Breast epithelium (tissue), 4 donors: Measurements from ENCODE around the gene EEF1AKMT2. TPM values are rescaled to one million over a fixed set of nuclear protein-coding genes. Genes with fewer than 3 reads are reported as not detected.

Experiments used
- DNase-seq, 2 donors: peaks; one replicate each; pipeline ENCODE4 v3.0.0-alpha.2; 2019; ENCODE audit warnings: low spot score in 2 of 2
- H3K27ac ChIP-seq, 2 donors: fragments of 200-600 bp; sonication (generic) in 1 of 2; one replicate each; pipeline ENCODE4 v1.5.1; 2016 to 2019; ENCODE audit warnings: mild to moderate bottlenecking in 1 of 2
- H3K27me3 ChIP-seq, 2 donors: fragments of 200-600 bp; sonication (generic) in 1 of 2; one replicate each; pipeline versions ENCODE4 v1.5.1 to v1.6.0; 2017 to 2019; ENCODE audit warnings: control low read depth in 1 of 2, mild to moderate bottlenecking in 1 of 2
- H3K36me3 ChIP-seq: fragments of 200-600 bp; one replicate; pipeline ENCODE4 v1.5.1; 2019
- H3K4me1 ChIP-seq, 2 donors: fragments of 200-600 bp; sonication (generic); one replicate each; pipeline ENCODE4 v1.5.1; 2016 to 2019; ENCODE audit warnings: control low read depth in 1 of 2
- H3K4me3 ChIP-seq, 3 donors: fragments of 200-600 bp; sonication (generic); 1 replicate in 2 of 3; 2 replicates in 1 of 3; pipeline ENCODE4 v1.5.1; 2016 to 2019; ENCODE audit warnings: mild to moderate bottlenecking in 3 of 3, moderate library complexity in 2 of 3
- H3K9me3 ChIP-seq, 2 donors: fragments of 200-600 bp; sonication (generic) in 1 of 2; one replicate each; pipeline ENCODE4 v1.5.1; 2016 to 2019; ENCODE audit warnings: control low read depth in 1 of 2
- CTCF ChIP-seq, 3 donors: fragments of 450-650 bp; IDR thresholded peaks; one replicate each; pipeline ENCODE4 v1.5.1; 2016 to 2017; ENCODE audit warnings: antibody characterized with exemption in 3 of 3, mild to moderate bottlenecking in 3 of 3, moderate library complexity in 3 of 3
- POLR2A ChIP-seq: fragments of 450-650 bp; IDR thresholded peaks from one replicate; pipeline ENCODE4 v1.6.1; 2016; ENCODE audit warnings: antibody characterized with exemption, mild to moderate bottlenecking, moderate library complexity
- POLR2AphosphoS5 ChIP-seq, 3 donors: sonication (generic); formaldehyde crosslinking; IDR thresholded peaks; one replicate each; pipeline ENCODE4 v1.6.1; 2017; ENCODE audit warnings: antibody characterized with exemption in 3 of 3
- intact Hi-C: fragments of 100-400 bp; cut with DNase I; formaldehyde crosslinking; loops from one replicate; pipeline ENCODE4 v1.15.1; 2023; ENCODE audit warnings: low total_unique reads
- total RNA-seq, 3 donors: library from RNA; depleted of rRNA; stranded (reverse); fragments of >200 nt; gene quantifications; one replicate each; pipeline ENCODE4 v1.1.0, GENCODE V29; 2016

The EEF1AKMT2 gene
- total RNA-seq, 3 donors from 2014 or later, result 14.1 to 23.6 (median 23.2) TPM

- peak in 1 of 2 donors; percentile 73 for DNase-seq
- Histone ChIP-seq H3K36me3 (no peaks in the 10 kb centered on the region), H3K27ac (peak overlapping the region; percentile 61 to 90), H3K4me3 (peak overlapping the region in 2 of 3 donors; percentile 28 to 55), H3K27me3 (no peaks in the 10 kb centered on the region), H3K4me1 (peaks cover 11 to 48% of the 10 kb centered on the region in 2 donors), H3K9me3 (no peaks in the 10 kb centered on the region)
- intact Hi-C loops, result loop anchor here (5.0 kb wide), 2 partner anchors 34 to 199 kb away; no protein-coding TSS in a partner anchor
- TF ChIP-seq CTCF (IDR thresholded peaks at IDR 0.05), result peak; percentile 90 to 95 (median 93)
- peak in 2 of 3 donors; percentile 17 to 46 for TF ChIP-seq POLR2AphosphoS5 (IDR thresholded peaks at IDR 0.05)
- no peak for TF ChIP-seq POLR2A
These were observed 50.3 kb downstream of the EEF1AKMT2 start for GRCh38 chr10:124741281-124741921.

DNA sequence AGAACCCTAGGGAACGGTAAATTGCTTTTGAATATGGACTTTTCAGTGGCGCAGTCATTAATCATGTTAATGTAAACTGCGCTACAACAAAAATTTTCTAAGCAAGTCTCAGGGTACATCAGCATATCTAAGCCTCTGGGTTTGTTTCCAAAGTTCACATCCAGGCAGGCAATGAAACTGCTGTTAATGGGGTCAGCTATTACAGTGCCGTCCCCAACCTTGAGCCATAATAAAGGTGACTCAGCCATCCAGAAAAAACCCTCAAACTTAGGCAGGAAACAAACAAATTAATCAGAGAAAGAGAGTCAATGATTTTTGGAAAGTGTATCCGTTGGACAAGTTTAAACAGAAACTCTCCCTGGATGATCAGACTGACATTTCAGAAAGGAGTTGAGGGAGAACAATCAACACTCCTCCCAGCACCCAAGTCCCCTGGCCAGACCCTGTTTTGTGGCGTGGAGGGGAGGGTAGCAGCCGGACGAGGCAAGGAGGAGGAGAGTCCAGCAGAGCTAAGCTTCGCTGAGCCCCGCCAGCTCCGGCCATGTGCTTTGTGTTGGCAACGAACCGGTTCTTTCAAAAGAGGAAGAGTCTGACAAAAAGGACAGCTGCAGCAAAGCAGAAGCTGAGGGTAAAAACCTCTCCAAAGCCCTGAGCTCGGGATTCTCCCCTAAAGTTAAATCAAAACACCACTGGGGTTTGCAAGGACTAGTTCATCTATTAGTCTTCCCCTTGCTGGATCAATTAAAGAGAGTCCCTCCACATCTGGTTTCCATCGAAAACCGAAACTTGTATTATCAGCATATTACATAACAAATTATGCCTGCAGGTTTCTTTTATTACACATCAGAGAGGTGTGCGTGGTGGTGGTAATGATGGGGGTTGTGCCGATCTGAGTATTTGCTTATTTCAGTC, 51.1 kb downstream of the EEF1AKMT2 start:
- intact Hi-C loops, result loop anchor here (5.0 kb wide), 2 partner anchors 33 to 198 kb away; no protein-coding TSS in a partner anchor
- peak in 1 of 3 donors; percentile 39 for TF ChIP-seq POLR2AphosphoS5 (IDR thresholded peaks at IDR 0.05)
- no peak for TF ChIP-seq POLR2A
- no peaks in the 10 kb centered on the region for H3K36me3 ChIP-seq
- peak overlapping the region in 2 of 3 donors; percentile 28 to 55 for H3K4me3 ChIP-seq
- no peak for DNase-seq
- no peaks in the 10 kb centered on the region for H3K9me3 ChIP-seq
- peaks cover 14 to 52% of the 10 kb centered on the region in 2 donors for H3K4me1 ChIP-seq
- no peaks in the 10 kb centered on the region for H3K27me3 ChIP-seq
- peak overlapping the region; percentile 61 to 90 for H3K27ac ChIP-seq

GRCh38 chr10:124739986-124740368, 51.7 kb downstream of the EEF1AKMT2 start:
- H3K4me3 ChIP-seq, result peak overlapping the region in 2 of 3 donors; percentile 28 to 55
- peak overlapping the region; percentile 61 to 90 for H3K27ac ChIP-seq
- H3K27me3 ChIP-seq, result no peaks in the 10 kb centered on the region
- H3K4me1 ChIP-seq, result peaks cover 11 to 50% of the 10 kb centered on the region in 2 donors
- intact Hi-C loops, result loop anchor here (5.0 to 10.0 kb wide), 3 partner anchors 33 to 198 kb away; no protein-coding TSS in a partner anchor
- no peaks in the 10 kb centered on the region for H3K9me3 ChIP-seq
- no peak for TF ChIP-seq POLR2AphosphoS5 (IDR thresholded peaks at IDR 0.05)
- no peak for TF ChIP-seq CTCF (IDR thresholded peaks at IDR 0.05)
- TF ChIP-seq POLR2A, result no peak
- no peaks in the 10 kb centered on the region for H3K36me3 ChIP-seq
- no peak for DNase-seq

DNA sequence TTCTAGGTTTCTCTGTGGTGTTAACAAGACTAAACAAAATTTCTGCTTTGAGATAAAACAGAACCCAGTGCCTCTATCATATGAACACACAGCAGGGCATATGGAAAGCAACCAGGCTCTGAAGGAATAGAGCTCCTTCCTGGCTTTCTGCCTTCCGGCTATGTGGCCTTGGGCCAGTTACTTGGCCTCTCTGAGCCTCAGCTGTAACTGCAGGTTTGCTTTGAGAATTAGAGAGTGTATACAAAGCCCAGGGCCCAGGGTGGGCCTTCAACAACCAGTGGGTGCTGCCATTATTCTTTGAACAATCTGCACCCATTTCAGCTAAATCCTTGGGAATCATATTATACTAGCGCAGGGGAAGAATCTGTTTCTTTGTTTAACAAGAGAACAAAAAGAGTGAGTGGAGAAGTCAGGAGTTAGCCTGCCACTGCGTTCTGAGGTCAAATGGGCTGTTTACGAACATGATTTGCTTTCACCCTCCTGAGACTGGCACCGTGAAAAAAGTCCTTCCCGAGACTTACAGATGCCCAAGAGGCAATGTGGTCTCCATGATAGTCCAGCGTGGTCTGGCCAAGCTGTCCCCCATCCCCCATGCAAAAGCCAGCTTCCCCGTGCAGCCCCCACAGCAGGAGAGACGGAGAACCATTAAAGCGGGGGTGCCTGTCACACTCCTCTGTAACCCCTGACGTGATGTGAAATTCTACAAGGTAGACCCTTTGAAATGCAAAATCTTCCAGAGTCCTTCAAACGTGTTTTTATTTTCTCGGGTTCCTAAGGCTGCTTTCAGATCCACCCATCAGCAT, 52.4 kb downstream of the EEF1AKMT2 start:
- intact Hi-C loops, result loop anchor here (10.0 kb wide), 1 partner anchor 85 kb away; no protein-coding TSS in a partner anchor
- Histone ChIP-seq H3K9me3 (no peaks in the 10 kb centered on the region), H3K4me3 (no peak overlapping the region), H3K4me1 (peaks cover 11 to 46% of the 10 kb centered on the region in 2 donors), H3K27me3 (no peaks in the 10 kb centered on the region), H3K27ac (peak overlapping the region; percentile 57 to 61), H3K36me3 (no peaks in the 10 kb centered on the region)
- DNase-seq, result no peak
- TF ChIP-seq POLR2A, result no peak
- no peak for TF ChIP-seq POLR2AphosphoS5 (IDR thresholded peaks at IDR 0.05)

GRCh38 chr10:124738441-124738840, 53.2 kb downstream of the EEF1AKMT2 start:
- Histone ChIP-seq H3K4me3 (no peak overlapping the region), H3K27me3 (no peaks in the 10 kb centered on the region), H3K27ac (peak overlapping the region in 1 of 2 donors; percentile 25), H3K4me1 (peaks cover 11 to 46% of the 10 kb centered on the region in 2 donors), H3K9me3 (no peaks in the 10 kb centered on the region), H3K36me3 (no peaks in the 10 kb centered on the region)
- intact Hi-C loops, result loop anchor here (10.0 kb wide), 1 partner anchor 84 kb away; no protein-coding TSS in a partner anchor
- TF ChIP-seq CTCF (IDR thresholded peaks at IDR 0.05) (no peak), POLR2AphosphoS5 (IDR thresholded peaks at IDR 0.05) (no peak), POLR2A (no peak)
- DNase-seq, result no peak
